Lung (tissue), 13 donors: Measurements from ENCODE around the gene ARHGAP9. TPM values are rescaled to one million over a fixed set of nuclear protein-coding genes. Genes with fewer than 3 reads are reported as not detected.
"Not testable (repeated sequence)": the region's sequence is repeated elsewhere in the genome, so short reads cannot be mapped to it uniquely, and the experiment has no call there.

Experiments
- ATAC-seq: fragments of 200-7000 bp; cut with Tn5 transposase; one replicate; pipeline ENCODE4 v1.9.1; 2020; ENCODE audit warnings: moderate number of reproducible peaks; ENCODE audit not compliant: insufficient read depth, low FRiP score
- DNase-seq, 3 donors: peaks; one replicate each; pipeline ENCODE4 v3.0.0-alpha.2; 2013 to 2017
- H3K27ac ChIP-seq, 2 donors: one replicate each; pipeline ENCODE4 v1.5.1; 2013; ENCODE audit warnings: mild to moderate bottlenecking in 2 of 2, moderate library complexity in 2 of 2, control low read depth in 1 of 2, inconsistent platforms in 1 of 2, low read depth in 1 of 2, low read length in 1 of 2
- H3K27me3 ChIP-seq, 3 donors: one replicate each; pipeline ENCODE4 v1.5.1; 2013; ENCODE audit warnings: low read length in 2 of 3; ENCODE audit not compliant: control insufficient read depth in 3 of 3, insufficient read depth in 3 of 3
- H3K36me3 ChIP-seq, 4 donors: one replicate each; pipeline ENCODE4 v1.5.1; 2013; ENCODE audit warnings: low read length in 4 of 4, mild to moderate bottlenecking in 1 of 4, moderate library complexity in 1 of 4; ENCODE audit not compliant: control insufficient read depth in 4 of 4, insufficient read depth in 4 of 4
- H3K4me1 ChIP-seq, 5 donors: one replicate each; pipeline ENCODE4 v1.5.1; 2013; ENCODE audit warnings: low read length in 5 of 5, mild to moderate bottlenecking in 2 of 5, moderate library complexity in 1 of 5; ENCODE audit not compliant: control insufficient read depth in 5 of 5, insufficient read depth in 5 of 5
- H3K4me3 ChIP-seq: one replicate; pipeline ENCODE4 v1.5.1; 2013; ENCODE audit warnings: mild to moderate bottlenecking, control low read depth, moderate library complexity
- H3K9ac ChIP-seq, 2 donors: one replicate each; pipeline ENCODE4 v1.5.1; 2013; ENCODE audit warnings: low read length in 2 of 2, control low read depth in 1 of 2; ENCODE audit not compliant: insufficient read depth in 1 of 2
- H3K9me3 ChIP-seq, 4 donors: one replicate each; pipeline ENCODE4 v1.5.1; 2013; ENCODE audit warnings: low read length in 3 of 4, mild to moderate bottlenecking in 1 of 4, moderate library complexity in 1 of 4; ENCODE audit not compliant: control insufficient read depth in 4 of 4, insufficient read depth in 3 of 4
- WGBS, 2 donors: extraction: QIAGEN DNeasy Blood & Tissue Kit; methylation state at CpG; one replicate each; pipeline ENCODE4 v1.1.7; 2013; 5-methylcytosine and 5-hydroxymethylcytosine counted together
- polyA plus RNA-seq, 2 donors: library from polyadenylated mRNA; stranded (reverse); fragments of 200-250 nt; gene quantifications; one replicate each; pipeline ENCODE4 v1.2.1, GENCODE V29; 2013
- small RNA-seq: library from RNA; depleted of rRNA; stranded (forward); fragments of <200 nt; gene quantifications from one replicate; pipeline ENCODE3, GENCODE V24; 2014; ENCODE audit warnings: low replicate concordance
- total RNA-seq, 2 donors: library from RNA; depleted of rRNA in 1 of 2; stranded (reverse); fragments of >200 nt in 1 of 2; gene quantifications; one replicate each; pipeline ENCODE4 v1.2.1, GENCODE V29; 2014 to 2021
- TF ChIP-seq, protein P1 (sequence below): IDR thresholded peaks from 2 replicates; pipeline ENCODE4 v1.5.1; 2012; ENCODE audit warnings: mild to moderate bottlenecking; ENCODE audit errors: control extremely low read depth, extremely low read depth
- donor health status: control.
- donor health status: control.
- donor health status: Bipolar disorder and iron deficiency.
- donor health status: healthy.
- donor health status: DM: yes; HTN: yes; CAD: no.

The ARHGAP9 gene
- total and polyA plus RNA-seq, 4 donors, result 14.7 to 62.1 (median 33.1) TPM

GRCh38 chr12:57429473-57430111, 50.1 kb downstream of the ARHGAP9 start:
- Histone ChIP-seq H3K27ac (peak overlapping the region; percentile 87 to 91), H3K9me3 (no peaks in the 10 kb centered on the region), H3K4me3 (peak overlapping the region; percentile 69), H3K27me3 (no peaks in the 10 kb centered on the region), H3K9ac (peak overlapping the region; percentile 68 to 92), H3K4me1 (peaks cover 2 to 14% (median 5%) of the 10 kb centered on the region in 5 donors), H3K36me3 (peaks cover 0 to 3% (median under 1%) of the 10 kb centered on the region in 4 donors)
- no peak for ATAC-seq
- TF ChIP-seq, protein P1, sequence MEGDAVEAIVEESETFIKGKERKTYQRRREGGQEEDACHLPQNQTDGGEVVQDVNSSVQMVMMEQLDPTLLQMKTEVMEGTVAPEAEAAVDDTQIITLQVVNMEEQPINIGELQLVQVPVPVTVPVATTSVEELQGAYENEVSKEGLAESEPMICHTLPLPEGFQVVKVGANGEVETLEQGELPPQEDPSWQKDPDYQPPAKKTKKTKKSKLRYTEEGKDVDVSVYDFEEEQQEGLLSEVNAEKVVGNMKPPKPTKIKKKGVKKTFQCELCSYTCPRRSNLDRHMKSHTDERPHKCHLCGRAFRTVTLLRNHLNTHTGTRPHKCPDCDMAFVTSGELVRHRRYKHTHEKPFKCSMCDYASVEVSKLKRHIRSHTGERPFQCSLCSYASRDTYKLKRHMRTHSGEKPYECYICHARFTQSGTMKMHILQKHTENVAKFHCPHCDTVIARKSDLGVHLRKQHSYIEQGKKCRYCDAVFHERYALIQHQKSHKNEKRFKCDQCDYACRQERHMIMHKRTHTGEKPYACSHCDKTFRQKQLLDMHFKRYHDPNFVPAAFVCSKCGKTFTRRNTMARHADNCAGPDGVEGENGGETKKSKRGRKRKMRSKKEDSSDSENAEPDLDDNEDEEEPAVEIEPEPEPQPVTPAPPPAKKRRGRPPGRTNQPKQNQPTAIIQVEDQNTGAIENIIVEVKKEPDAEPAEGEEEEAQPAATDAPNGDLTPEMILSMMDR, result no peak
- WGBS, 2 donors, result 30 to 38% methylated on average over 9 of the region's 9 CpGs
- DNase-seq, result no peak

- WGBS, 2 donors, result 75 to 91% methylated on average over 6 of the region's 6 CpGs
- no peak overlapping the region for H3K27ac ChIP-seq
- H3K9ac ChIP-seq, result no peak overlapping the region
These were observed 50.7 kb downstream of the ARHGAP9 start for GRCh38 chr12:57428965-57429364.

DNA sequence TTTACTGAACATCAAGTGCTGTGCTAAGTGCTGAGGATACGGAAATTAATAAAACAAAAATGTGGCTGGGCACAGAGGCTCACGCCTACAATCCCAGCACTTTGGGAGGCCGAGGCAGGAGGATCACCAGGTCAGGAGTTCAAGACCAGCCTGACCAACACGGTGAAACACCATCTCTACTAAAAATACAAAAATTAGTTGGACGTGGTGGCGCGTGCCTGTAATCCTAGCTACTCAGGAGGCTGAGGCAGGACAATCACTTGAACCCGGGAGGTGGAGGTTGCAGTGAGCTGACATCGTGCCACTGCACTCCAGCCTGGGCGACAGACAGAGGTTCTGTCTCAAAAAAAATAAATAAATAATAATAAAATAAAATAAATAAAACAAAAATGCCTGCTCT, 52.7 kb downstream of the ARHGAP9 start:
- not testable (repeated sequence) for ATAC-seq, H3K4me3 ChIP-seq, DNase-seq, H3K36me3 ChIP-seq, H3K9me3 ChIP-seq, H3K9ac ChIP-seq, H3K27me3 ChIP-seq, H3K27ac ChIP-seq
- 93 to 95% methylated on average over 10 of the region's 10 CpGs for WGBS, 2 donors
- H3K4me1 ChIP-seq, result peaks cover 2 to 14% (median 5%) of the 10 kb centered on the region in 5 donors

More at GRCh38 chr12:57428965-57429364, 50.7 kb downstream of the ARHGAP9 start:
- H3K4me3 ChIP-seq, result no peak overlapping the region
- TF ChIP-seq, protein P1, result no peak
- ATAC-seq (no peak), DNase-seq (no peak)
- peaks cover 2 to 14% (median 5%) of the 10 kb centered on the region in 5 donors for H3K4me1 ChIP-seq
- peaks cover 0 to 3% (median under 1%) of the 10 kb centered on the region in 4 donors for H3K36me3 ChIP-seq
- H3K9me3 ChIP-seq, result no peaks in the 10 kb centered on the region
- no peaks in the 10 kb centered on the region for H3K27me3 ChIP-seq

Small RNA genes lying within 50 kb of the gene (small RNA-seq; reads per million reads assigned to genes)
- not detected for gene MIR616

Other genes with a start within 250 kb of the ARHGAP9 start
- 1 to 10 TPM; 1.7 to 5.9 TPM for gene STAC3, start 228.7 kb downstream of the ARHGAP9 start, total RNA-seq
- 1 to 10 TPM; 6.9 to 7.4 TPM for gene STAC3, start 228.7 kb downstream of the ARHGAP9 start, polyA plus RNA-seq
- gene R3HDM2, start 48.8 kb downstream of the ARHGAP9 start, total RNA-seq, result 10 to 100 TPM; 41.9 to 60.7 TPM
- gene R3HDM2, start 48.8 kb downstream of the ARHGAP9 start, polyA plus RNA-seq, result 10 to 100 TPM; 18.1 to 19.4 TPM
- not detected for gene INHBC, start 45.1 kb downstream of the ARHGAP9 start, total RNA-seq
- gene INHBC, start 45.1 kb downstream of the ARHGAP9 start, polyA plus RNA-seq, result under 1 TPM in 1 of 2 donors, not detected in 1; 0.02 TPM
- under 1 TPM in 1 of 2 donors, not detected in 1; 0.12 TPM for gene INHBE, start 24.6 kb downstream of the ARHGAP9 start, total RNA-seq
- not detected for gene INHBE, start 24.6 kb downstream of the ARHGAP9 start, polyA plus RNA-seq
- gene GLI1, start 20.1 kb downstream of the ARHGAP9 start, total RNA-seq, result 1 to 10 TPM; 2.4 to 5.7 TPM
- gene GLI1, start 20.1 kb downstream of the ARHGAP9 start, polyA plus RNA-seq, result 1 to 10 TPM in 1 of 2 donors, under 1 TPM in 1; 0.74 to 1.7 TPM
- 100 to 1,000 TPM in 1 of 2 donors, 10 to 100 TPM in 1; 55.9 to 213 TPM for gene MARS1, start 8.2 kb upstream of the ARHGAP9 start, total RNA-seq
- 100 to 1,000 TPM in 1 of 2 donors, 10 to 100 TPM in 1; 95.0 to 156 TPM for gene MARS1, start 8.2 kb upstream of the ARHGAP9 start, polyA plus RNA-seq
- 10 to 100 TPM; 31.0 to 34.7 TPM for gene DDIT3, start 40.6 kb upstream of the ARHGAP9 start, total RNA-seq
- gene DDIT3, start 40.6 kb upstream of the ARHGAP9 start, polyA plus RNA-seq, result 10 to 100 TPM; 68.1 to 74.7 TPM
- gene MBD6, start 43.0 kb upstream of the ARHGAP9 start, total RNA-seq, result 100 to 1,000 TPM in 1 of 2 donors, 10 to 100 TPM in 1; 26.0 to 132 TPM
- 10 to 100 TPM; 36.7 to 42.4 TPM for gene MBD6, start 43.0 kb upstream of the ARHGAP9 start, polyA plus RNA-seq
- gene DCTN2, start 67.3 kb upstream of the ARHGAP9 start, total RNA-seq, result 10 to 100 TPM; 78.3 to 90.1 TPM
- gene DCTN2, start 67.3 kb upstream of the ARHGAP9 start, polyA plus RNA-seq, result 100 to 1,000 TPM in 1 of 2 donors, 10 to 100 TPM in 1; 60.0 to 110 TPM
- gene KIF5A, start 70.2 kb upstream of the ARHGAP9 start, total RNA-seq, result under 1 TPM; 0.21 to 0.34 TPM
- under 1 TPM; 0.05 to 0.06 TPM for gene KIF5A, start 70.2 kb upstream of the ARHGAP9 start, polyA plus RNA-seq
- gene PIP4K2C, start 111.3 kb upstream of the ARHGAP9 start, total RNA-seq, result 10 to 100 TPM; 19.3 to 42.2 TPM
- gene PIP4K2C, start 111.3 kb upstream of the ARHGAP9 start, polyA plus RNA-seq, result 10 to 100 TPM; 13.7 to 22.3 TPM
- gene DTX3, start 125.0 kb upstream of the ARHGAP9 start, total RNA-seq, result 10 to 100 TPM; 26.6 to 40.1 TPM
- gene DTX3, start 125.0 kb upstream of the ARHGAP9 start, polyA plus RNA-seq, result 10 to 100 TPM; 13.9 to 23.2 TPM
- gene ARHGEF25, start 131.6 kb upstream of the ARHGAP9 start, total RNA-seq, result 10 to 100 TPM; 12.3 to 23.0 TPM
- gene ARHGEF25, start 131.6 kb upstream of the ARHGAP9 start, polyA plus RNA-seq, result 10 to 100 TPM in 1 of 2 donors, 1 to 10 TPM in 1; 7.8 to 10.4 TPM
- gene B4GALNT1, start 153.3 kb upstream of the ARHGAP9 start, total RNA-seq, result 1 to 10 TPM in 1 of 2 donors, under 1 TPM in 1; 0.51 to 2.5 TPM
- under 1 TPM; 0.53 to 0.93 TPM for gene B4GALNT1, start 153.3 kb upstream of the ARHGAP9 start, polyA plus RNA-seq
- gene OS9, start 214.3 kb upstream of the ARHGAP9 start, total RNA-seq, result 100 to 1,000 TPM; 174 to 324 TPM
- gene OS9, start 214.3 kb upstream of the ARHGAP9 start, polyA plus RNA-seq, result 100 to 1,000 TPM; 144 to 356 TPM